SK-N-DZ (cell line): ENCODE measurements around the gene ZBTB7C.

Source experiments
- DNase-seq: peaks from one replicate; pipeline ENCODE4 v3.0.0-alpha.2; 2015; ENCODE audit warnings: low spot score

ZBTB7C gene

DNA sequence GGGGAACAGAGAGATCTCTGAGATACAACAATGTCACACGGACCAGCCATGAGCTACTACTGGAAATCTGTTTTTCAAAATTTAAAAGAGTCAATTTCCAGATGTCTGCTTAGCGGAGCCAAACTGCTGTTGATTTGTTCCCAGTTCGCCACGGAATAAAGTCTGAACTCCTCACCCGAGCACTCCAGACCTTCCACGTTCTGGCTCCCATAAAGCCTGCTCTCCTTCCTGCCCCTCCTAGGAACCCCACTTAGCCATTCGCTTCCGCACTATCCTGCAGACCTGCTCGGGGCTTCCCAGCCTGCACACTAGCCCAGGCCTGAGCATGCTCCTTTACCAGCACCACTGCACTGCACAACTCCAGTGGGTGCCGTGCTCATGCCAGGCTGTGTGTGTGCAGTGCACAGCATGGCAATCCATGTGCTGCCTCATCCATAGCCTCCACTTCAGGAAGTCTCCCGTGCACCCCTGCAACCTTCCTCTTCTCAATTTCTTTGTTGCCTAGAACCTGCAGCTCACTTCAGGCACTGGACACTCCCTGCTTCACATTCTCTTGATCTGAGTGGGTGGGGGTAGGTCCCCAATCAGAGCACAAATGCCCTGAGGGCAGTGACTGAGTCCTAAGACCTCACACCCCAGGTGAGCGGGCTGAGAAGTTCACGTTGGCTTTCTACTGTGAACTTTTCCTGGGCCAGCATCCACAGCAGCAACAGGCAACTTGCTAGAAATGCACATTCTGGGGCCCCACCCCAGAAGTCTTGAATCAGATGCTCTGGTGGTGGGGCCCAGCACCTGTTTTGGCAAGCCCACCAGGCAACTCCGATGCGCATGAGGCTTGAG, 53.7 kb downstream of the ZBTB7C start:
- DNase-seq = no peak

DNA sequence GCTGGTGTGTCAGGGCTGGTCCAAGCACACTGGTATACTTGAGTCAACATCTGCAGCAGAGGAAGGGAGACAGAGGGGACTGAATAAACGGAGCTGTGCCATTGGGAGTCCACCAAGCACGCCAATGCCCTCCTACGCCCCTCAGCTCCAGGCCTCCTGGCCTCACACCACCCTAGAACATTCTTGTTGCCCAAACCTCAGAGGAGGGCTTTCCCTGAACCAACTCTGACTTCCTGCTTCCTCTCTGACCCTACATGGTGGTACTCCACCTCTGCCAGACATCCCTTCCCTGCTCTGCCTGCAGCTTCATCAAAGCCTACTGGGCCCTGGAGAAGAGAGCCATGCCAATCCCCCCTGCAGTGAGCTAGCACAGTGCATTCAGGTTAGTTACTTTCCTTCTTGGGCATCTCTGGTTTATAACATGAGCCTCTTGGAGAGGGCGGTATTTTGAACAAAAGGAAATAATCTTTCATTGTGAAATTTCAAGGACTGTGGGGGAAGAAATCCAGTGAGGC, 54.4 kb downstream of the ZBTB7C start:
- DNase-seq = no peak

DNA sequence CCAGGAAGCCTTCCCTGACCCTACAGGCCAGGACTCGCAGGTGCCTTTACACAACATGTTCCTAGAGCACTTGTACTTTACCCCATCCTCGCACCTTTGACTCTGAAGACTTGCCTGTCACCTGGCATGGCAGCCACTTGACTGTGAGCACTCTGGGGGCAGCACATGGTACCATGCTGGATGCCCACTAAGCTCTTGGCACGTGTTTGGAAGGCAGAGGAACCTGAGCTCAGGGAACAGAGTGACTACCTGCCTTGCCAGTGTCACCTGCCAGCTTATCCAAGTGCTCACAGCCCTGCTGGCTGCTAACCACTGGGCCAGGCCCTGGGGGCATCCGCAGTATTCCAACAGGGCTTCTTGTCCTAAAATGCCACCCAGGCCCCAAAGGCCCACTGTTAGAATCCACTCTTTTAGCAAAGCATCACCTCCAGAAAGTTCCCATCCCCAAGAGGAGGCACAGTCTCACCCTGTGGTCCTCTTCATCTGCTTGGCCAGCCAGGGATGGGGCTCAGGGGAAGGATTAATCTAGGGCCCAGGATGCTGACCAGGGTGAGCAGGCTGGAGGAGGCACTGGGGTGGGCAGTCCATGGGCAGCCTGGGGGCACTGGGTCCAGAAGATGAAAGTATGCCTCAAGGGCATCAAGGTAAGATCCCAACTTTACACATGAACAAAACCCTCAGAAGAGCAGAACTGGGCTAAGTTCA, 57.0 kb downstream of the ZBTB7C start:
- no peak for DNase-seq

DNA sequence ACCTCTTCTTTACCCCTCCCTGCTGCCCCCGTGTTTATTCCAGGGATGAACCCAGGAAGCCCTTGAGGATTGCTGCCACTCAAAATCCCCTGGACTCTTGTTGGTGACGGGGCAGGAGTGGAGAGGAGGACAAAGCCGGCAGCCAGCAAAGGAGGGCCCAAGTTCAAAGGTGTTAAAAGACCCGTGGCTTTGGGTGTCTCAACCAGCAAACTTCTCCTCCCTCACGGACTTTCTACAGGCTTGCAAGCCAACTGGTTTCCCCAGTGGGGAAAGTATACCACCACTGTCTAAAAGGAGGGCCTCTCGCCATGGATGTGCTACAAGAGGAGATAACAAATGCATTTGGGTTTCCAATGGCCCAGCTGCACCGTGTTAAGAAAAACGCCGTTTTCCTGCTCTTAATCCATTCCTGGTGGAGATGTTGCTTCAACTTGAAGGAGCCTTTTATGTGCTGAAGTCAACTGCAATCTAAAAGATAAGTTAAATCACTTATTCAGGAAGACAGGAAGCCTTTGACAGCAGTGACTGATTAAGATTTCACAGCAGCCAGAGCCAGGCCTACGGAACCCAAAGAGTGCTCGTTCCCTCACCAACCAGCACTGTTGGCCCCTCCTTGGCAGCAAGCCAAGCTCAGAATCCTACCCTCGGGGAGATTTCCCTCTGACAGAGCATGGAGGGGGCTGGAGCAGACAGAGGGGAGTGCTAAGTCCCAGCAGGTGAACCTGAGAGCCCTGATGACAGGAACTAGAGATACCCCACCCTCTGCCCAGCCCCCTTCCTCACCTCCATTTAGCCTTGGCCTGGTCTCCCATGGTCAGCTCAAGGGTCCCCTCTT, 57.8 kb downstream of the ZBTB7C start:
- DNase-seq = no peak

DNA sequence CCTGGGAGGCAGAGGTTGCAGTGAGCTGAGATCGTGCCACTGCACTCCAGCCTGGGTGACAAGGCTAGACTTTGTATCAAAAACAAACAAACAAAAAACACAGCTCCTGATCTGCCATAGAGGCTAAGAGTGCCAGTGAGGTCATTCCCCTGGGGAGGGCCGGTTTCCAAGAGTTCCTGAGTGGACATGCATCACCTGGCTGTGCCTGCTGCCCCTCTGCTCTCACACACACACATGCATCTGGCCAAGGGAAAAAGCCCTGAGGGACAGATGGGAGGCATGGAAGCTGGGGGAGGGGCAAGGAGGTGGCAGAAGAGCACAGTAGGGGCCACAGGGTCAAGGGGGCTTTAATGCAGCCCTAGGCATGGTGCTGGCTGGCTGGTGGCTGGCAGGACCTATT, 60.4 kb downstream of the ZBTB7C start:
- DNase-seq = no peak

DNA sequence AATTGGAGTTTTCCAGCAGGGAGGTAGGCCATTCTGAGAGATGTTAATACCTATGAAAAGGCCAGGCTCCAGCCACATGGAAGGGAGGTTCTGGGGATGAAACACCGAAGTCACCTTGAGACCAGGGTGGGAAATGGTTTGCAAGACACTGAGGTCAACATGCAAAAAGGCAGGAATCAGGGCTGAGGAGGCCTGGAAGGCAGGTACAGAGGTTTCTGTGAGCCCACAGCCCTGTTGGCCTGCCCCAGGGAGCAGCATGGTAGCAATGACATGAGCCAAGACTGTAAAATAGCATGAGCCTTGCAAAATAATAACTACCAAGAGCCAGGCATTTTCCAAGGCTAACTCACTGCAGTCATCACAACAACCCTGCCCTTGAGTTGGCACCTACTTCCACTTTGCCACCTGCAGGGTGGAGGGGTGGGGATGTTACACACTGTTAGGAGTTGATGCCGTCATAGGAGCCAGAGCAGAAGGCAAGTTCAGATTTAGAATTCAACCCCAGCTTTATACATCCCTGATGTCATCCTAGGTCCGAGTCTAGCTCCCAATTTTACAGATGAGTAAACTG, 61.3 kb downstream of the ZBTB7C start:
- DNase-seq = no peak

DNA sequence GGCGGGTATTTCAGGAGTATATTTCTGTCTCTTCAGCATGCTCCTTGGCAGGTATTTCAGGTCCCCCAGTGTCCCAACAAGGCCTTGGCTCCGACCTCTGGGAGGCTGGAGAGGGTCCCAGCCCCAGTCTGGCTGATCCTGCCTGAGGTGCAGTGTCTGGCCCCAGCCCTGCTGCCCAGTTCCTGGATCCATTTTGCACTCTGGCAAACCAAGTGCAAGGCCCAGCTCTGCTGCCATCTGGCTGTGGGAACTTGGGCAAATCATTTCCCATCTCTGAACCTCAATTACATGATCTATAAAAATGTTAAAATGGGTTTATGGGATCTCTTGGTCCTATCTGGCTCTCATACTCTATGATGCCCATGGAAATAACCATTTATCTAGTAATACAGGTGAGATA, 63.6 kb downstream of the ZBTB7C start:
- no peak for DNase-seq

DNA sequence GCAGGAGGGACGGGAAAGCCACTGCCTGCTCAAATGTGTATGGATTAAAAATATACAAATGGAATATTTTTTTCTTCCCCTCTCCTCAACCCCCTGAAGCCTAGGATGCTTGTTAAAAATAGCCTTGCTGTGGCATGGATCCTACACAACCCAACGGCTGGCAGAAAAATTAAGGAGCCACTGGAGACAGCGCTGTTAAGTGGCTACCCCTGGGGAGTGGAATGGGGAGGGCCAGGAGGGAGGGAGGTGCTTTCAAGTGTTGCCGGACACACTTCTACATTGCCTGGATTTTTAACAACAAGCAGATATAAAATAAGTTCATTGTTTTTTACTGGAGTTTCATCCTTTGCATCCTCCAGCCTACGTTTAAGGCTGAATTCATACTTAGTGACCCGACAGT, 66.6 kb downstream of the ZBTB7C start:
- DNase-seq = no peak

DNA sequence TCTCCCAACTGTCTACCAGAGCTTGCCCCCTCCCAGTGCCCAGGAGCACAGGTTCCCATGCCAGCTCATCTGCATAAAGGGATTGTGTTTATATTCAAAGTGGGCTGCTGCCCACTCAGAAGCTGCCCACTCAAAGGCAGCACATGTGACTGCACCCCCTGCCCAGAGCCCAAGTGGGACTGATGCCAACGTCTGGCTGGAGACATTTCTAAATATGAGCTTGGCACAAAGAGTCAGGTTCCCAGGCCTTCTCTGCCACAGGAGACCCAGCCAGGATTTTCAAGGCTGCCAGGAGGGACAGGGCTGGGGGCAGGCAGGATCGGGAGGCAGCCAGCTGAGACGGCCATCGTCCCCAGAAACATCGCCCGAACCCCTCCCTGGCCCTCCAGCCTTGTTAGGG, 67.1 kb downstream of the ZBTB7C start:
- no peak for DNase-seq

DNA sequence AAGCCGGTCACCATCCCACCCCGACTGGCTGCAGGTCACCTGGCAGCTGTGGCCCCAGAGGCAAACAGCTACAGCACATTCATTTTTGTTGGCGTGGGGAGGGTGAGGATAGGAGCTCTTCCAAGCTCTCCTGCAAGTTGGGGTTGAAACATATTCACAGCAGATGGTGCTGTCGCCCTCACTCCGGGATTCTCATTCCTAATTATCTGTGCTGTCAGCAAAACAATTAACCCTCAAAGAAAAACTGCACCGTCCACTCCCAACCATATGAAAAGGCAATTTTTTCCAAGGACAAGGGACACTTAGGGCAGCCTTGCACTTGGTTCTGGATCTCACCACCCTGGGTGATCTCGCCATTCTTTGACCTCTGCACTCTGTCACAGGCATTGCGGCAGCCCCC, 68.6 kb downstream of the ZBTB7C start:
- no peak for DNase-seq

DNA sequence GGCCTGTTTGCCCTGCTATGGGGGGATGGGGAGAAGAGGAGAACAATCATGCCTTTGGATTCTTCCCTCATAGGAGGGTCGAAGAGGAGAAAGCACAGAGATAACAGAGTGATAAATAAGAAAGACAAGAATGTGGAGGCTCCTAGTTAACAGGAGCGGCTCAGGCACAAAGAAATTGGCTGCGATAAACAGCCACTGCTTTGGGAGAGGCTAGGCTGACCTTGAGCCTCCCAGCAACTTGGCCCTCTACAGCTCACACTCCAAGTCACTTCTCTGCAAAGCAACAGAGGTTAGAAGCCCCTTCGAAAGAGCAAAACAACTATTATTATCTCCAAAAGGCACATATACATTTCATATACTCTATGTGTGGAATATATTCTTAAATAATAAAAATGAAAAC, 69.5 kb downstream of the ZBTB7C start:
- no peak for DNase-seq

DNA sequence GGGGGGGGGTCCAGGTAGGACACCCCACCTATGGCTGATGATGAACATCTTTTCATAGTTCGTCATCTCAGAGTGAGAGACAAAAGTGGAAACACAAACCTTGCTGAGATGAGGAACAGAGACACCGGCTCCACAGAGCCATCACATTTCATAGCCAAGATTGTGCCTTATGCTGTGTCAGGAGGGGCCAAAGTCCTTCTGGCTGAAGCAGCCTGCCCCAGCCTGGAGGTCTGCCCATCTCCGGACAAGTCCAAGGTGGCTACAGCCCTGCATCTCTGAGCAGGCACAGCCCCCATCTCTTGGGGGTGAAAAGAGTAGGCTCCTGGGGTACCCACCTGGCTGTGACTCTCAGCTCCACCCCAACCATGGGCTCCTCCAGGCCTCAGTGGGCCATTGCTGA, 70.3 kb downstream of the ZBTB7C start:
- DNase-seq = no peak

DNA sequence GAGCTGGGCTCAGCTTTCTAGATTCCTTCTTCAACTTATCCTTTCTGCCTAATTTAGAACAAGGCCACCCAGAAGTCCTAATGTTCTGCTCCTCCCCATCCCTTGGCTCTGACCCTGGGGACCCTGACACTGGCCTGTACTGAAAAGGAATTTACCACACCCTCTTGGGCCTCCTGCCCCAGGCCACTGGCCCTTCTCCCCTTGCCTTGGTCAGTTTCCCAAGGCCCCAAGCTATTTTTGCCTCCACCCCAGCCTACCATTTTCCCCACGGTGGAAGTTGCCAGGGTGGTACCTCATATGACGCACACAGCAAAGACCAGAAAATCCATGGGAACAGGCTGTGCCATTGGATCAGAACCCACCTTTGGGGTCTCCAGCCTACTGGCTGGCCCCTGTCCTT, 72.1 kb downstream of the ZBTB7C start:
- no peak for DNase-seq

DNA sequence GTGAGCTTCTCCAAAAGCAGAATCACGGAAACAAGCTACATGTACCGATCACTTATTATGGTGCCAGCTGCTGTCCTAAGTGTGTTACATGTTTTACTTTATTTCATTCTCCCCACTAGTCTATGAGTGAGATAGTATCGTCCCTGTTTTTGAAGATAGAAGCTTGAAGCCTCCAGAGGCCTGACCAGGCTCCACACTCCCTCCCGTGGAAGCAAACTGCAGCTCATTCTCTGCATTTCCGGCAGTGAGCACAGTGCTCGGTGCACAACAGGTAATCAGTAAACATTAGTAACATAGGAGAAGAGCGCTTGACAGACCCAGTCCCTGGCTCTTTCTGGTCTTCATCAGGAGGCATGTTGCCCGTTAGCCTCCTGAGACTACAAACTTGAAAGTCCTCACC, 72.9 kb downstream of the ZBTB7C start:
- no peak for DNase-seq

DNA sequence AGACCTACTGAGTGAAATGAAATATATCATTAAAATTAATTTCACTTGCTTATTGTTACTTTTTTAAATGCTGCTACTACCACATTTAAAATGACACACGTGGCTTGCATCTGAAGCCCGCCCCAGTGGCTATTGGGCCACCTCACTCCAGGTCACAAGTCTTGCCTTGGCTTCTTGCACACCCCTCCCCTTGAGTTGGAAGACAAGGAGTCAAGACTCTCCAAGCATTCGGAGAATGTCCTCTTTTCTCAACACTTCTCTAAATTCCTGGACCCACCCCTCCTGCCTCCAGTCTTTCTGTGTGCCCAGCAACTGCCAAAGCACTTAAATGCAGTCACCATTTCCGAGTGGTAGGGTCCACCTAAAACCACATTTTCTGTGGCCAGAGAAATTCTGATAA, 73.4 kb downstream of the ZBTB7C start:
- no peak for DNase-seq

DNA sequence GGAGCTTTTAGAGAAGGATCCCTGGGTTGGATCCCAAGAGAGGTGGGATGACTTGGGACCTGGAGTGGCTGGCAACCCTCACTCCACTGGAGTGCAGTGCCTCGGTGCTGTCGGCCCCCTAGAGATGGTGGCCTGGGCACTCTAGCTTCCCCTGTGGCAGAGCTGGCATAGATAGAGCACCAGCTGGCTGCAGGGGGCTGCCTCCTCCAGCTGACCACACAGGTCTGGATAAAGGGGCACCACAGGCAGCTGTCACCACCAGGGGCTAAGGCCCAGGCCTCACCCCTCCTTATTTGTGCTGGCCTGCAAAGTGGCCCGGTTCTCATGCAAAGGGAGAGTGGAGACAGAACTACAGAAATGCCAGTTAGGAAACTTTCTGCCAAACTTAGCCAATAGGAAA, 74.3 kb downstream of the ZBTB7C start:
- DNase-seq = no peak

DNA sequence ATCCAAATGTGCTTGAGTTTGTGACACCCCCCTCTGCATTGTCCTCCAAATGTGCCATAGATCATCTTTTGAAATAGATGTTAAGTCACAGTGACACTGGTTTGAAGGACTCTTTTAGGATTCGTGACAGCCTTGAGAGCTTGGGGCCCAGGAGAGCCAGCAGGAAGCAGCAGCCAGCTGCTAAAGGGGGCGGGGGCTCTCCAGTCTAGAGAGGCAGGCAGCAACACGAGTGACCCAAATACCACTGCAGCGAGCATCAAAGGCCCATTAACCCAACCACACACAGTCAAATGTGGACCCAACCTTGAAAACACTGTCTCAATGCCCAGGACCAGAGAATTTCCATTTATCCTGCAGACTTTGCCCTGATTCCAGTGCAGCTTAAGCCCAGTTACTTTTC, 75.6 kb downstream of the ZBTB7C start:
- no peak for DNase-seq

DNA sequence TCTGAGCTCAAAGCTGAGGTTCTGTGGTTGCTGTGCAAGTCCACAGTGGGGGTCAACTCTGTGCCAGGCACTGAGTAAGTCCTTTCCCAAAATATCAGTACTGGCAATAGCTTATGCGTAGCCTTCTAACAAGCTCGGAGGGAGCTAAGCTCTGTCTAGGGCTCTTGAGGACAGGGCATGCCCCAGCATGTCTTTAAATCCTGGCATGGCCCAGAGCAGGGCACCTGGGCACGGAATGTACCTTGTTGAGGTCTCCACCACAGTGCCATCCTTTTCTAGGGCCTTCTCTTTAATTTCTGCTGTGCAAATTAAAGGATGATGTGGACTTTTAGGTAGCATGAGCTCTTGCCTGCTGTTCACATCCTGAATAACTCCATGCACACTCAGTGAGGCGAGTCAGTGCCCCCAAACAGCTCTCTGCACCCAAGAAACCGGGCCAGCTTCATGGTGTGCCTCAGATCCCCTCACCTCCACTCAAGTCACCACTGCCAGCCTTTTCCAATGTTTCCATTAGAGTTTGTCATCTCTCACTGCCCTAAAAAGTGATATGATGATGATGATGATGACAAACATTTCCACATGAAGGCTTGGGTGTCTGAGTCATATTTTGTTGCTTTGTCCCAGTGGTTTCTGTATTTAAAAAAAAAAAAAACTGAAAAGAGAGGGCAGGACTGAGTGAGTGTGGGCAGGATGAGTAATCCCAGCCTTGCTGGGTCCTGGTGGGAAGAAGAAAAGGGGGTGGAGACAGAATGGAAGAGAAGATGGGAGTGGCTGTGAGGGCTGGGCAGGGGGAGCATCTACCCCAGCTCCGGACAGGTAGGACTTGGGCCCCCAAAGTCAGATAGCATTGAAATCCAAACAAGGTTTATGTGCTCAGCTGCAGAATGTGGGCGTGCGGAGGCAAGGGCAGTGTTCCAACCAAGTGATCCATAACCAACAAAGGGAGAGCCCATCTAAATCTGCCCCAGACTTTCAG, 78.9 kb downstream of the ZBTB7C start:
- no peak for DNase-seq

DNA sequence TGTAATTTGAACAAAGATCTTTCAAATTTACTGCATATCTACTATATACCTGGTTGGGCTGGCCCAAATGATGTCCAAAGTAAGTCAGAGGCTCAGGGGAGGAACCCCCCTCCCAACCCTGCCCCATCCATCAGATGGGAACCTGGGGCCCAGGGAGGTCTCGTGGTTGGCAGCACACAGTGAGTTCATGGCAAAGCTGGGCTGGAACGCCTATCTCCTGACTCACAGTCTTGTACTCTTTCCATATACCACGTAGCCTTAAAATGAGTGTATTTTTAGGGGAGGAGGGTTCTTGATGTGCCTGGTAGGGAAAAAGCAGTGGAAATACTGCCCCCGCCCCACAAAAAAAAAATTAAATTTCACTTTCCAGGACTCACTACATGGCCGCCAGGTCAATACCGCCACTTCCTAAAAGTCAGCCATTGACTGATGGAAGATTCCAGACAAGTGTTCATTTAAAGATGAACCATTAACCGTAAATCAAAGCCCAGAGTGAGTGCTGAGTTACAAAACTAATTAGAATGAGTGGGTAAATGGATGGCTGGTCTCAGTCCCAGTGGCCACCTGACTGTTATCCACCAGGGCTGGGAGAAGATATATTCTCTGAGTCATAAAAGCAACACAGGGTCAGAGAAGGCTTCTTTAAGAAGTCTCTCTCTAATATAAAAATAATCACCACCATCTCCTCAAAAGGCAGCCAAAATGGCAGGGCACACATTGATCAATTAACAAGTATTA, 80.5 kb downstream of the ZBTB7C start:
- no peak for DNase-seq
